GM18951 (cell line): ENCODE measurements around the gene MICU1.
A peak's percentile ranks its signal among the peaks of the same experiment; 100 is the strongest.

Experiments used
- POLR2A ChIP-seq: IDR thresholded peaks from 4 replicates; pipeline ENCODE4 v1.6.1; 2011; ENCODE audit warnings: mild to moderate bottlenecking; ENCODE audit not compliant: insufficient read length, insufficient read depth; ENCODE audit errors: extremely low read depth
- in situ Hi-C: fragments of 300-500 bp; cut with MboI; formaldehyde crosslinking; loops from one replicate; pipeline ENCODE4 v1.12.0; 2022; ENCODE audit warnings: low sequenced_read_pairs, mixed read lengths, inconsistent platforms; ENCODE audit not compliant: unreplicated experiment

MICU1 gene

GRCh38 chr10:72319416-72320254 lies 306.2 kb downstream of the MICU1 start:
- TF ChIP-seq POLR2A: peak; percentile 65
- in situ Hi-C loops: no loop called here

- in situ Hi-C loops: no loop called here
- no peak for TF ChIP-seq POLR2A
Observed at GRCh38 chr10:72318418-72319262, 307.2 kb downstream of the MICU1 start.
